HepG2 (cell line): ENCODE results near the gene FAM184B. TPM values are rescaled to one million over a fixed set of nuclear protein-coding genes. Genes with fewer than 3 reads are reported as not detected.
A peak's percentile ranks its signal among the peaks of the same experiment; 100 is the strongest.

Experiments used
- ATAC-seq: fragments of 200-7000 bp; cut with Tn5 transposase; 3 replicates; pipeline ENCODE4 v1.9.1; 2020; ENCODE audit warnings: mild to moderate bottlenecking, moderate library complexity
- BruUV-seq: library from RNA; stranded (reverse); fragments of 400-500 nt; replicated peaks from 2 replicates; lab custom pipeline; 2021; lab: Mats Ljungman, UMichigan
- CTCF ChIA-PET: fragments of 300-600 bp; formaldehyde crosslinking; extraction: SDS; loops from one replicate; lab custom pipeline; 2021; ENCODE audit warnings: low total read pairs, inconsistent platforms, low intra/inter-chr PET ratio; lab: Yijun Ruan, JAX
- POLR2A ChIA-PET: fragments of 350-600 bp; sonication (Branson Sonifier 250); formaldehyde crosslinking; loops from one replicate; lab custom pipeline; 2020; ENCODE audit warnings: antibody characterized with exemption, inconsistent platforms; lab: Yijun Ruan, JAX
- DNase-seq: peaks from one replicate; pipeline ENCODE4 v3.0.0-alpha.2; 2015; ENCODE audit warnings: low spot score
- FAIRE-seq: peaks from 3 replicates; lab custom pipeline; 2011; peaks lifted over from hg19 to GRCh38; lab: Jason Lieb, UNC
- H2AFZ ChIP-seq: one replicate; pipeline ENCODE4 v1.6.1; 2011; ENCODE audit warnings: low read length, inconsistent platforms
- H3K27ac ChIP-seq: fragments of 300-600 bp; 3 replicates; pipeline ENCODE4 v1.8.0; 2011; ENCODE audit warnings: mixed run types, mild to moderate bottlenecking, mixed read lengths, low read length, inconsistent platforms; ENCODE audit not compliant: insufficient read depth; ENCODE audit errors: extremely low read length
- H3K27me3 ChIP-seq, 2 experiments: fragments of 200-600 bp in 1 of 2; 2 replicates in 1 of 2; 3 replicates in 1 of 2; pipeline versions ENCODE4 v1.6.0 to v1.8.0; 2011; ENCODE audit warnings: low read length in 2 of 2, mild to moderate bottlenecking in 2 of 2, moderate library complexity in 2 of 2, inconsistent platforms in 1 of 2; ENCODE audit not compliant: insufficient read depth in 2 of 2, control insufficient read depth in 1 of 2
- H3K36me3 ChIP-seq, 2 experiments: fragments of 200-600 bp in 1 of 2; replicated peaks in 1 of 2; 2 replicates in 1 of 2; 3 replicates in 1 of 2; pipeline versions ENCODE4 v1.5.1 to v1.8.0; 2011; ENCODE audit warnings: low read length in 2 of 2, inconsistent platforms in 1 of 2; ENCODE audit not compliant: insufficient read depth in 2 of 2, control insufficient read depth in 1 of 2
- H3K4me1 ChIP-seq: 2 replicates; pipeline ENCODE4 v1.5.1; 2012; ENCODE audit warnings: low read length, inconsistent platforms; ENCODE audit not compliant: insufficient read depth
- H3K4me2 ChIP-seq: 2 replicates; pipeline ENCODE4 v1.6.0; 2011; ENCODE audit warnings: low read depth, low read length, inconsistent platforms
- H3K4me3 ChIP-seq, 3 experiments: fragments of 200-600 bp in 1 of 3; sonication (generic), shearing (Covaris generic) in 1 of 3; replicated peaks in 1 of 3; 2 replicates each; pipeline ENCODE4 v1.5.1; 2011 to 2016; ENCODE audit warnings: low read length in 3 of 3, inconsistent platforms in 2 of 3, low read depth in 2 of 3, mild to moderate bottlenecking in 2 of 3, control low read depth in 1 of 3, mixed read lengths in 1 of 3; ENCODE audit not compliant: insufficient read depth in 1 of 3
- H3K79me2 ChIP-seq: one replicate; pipeline ENCODE4 v1.6.1; 2011; ENCODE audit warnings: low read length, inconsistent platforms; ENCODE audit not compliant: insufficient read depth
- H3K9ac ChIP-seq: 2 replicates; pipeline ENCODE4 v1.6.0; 2011; ENCODE audit warnings: mild to moderate bottlenecking, low read depth, low read length, inconsistent platforms; ENCODE audit not compliant: insufficient read depth
- H3K9me3 ChIP-seq: 2 replicates; pipeline ENCODE4 v1.5.1; 2012; ENCODE audit warnings: mild to moderate bottlenecking, low read length
- H4K20me1 ChIP-seq: 2 replicates; pipeline ENCODE4 v1.6.0; 2011; ENCODE audit warnings: inconsistent platforms, mild to moderate bottlenecking, low read length, moderate library complexity; ENCODE audit not compliant: insufficient read depth
- ASH2L ChIP-seq: fragments of 300-600, 200-600 bp; sonication (generic); IDR thresholded peaks from 2 replicates; pipeline ENCODE4 v1.7.0; 2017; ENCODE audit warnings: low read depth, mild to moderate bottlenecking, moderate library complexity, mixed read lengths, low read length; ENCODE audit not compliant: insufficient read length
- CBFB ChIP-seq: sonication (generic); formaldehyde crosslinking; IDR thresholded peaks from 2 replicates; pipeline ENCODE4 v1.4.0; 2020; ENCODE audit warnings: missing genetic modification reagents
- DZIP1 ChIP-seq: sonication (generic); formaldehyde crosslinking; IDR thresholded peaks from 2 replicates; pipeline ENCODE4 v1.5.0; 2020; ENCODE audit warnings: mild to moderate bottlenecking, missing genetic modification reagents
- ETV6 ChIP-seq: sonication (generic); formaldehyde crosslinking; conservative IDR thresholded peaks from 2 replicates; pipeline ENCODE4 v1.4.0; 2020; ENCODE audit warnings: missing genetic modification reagents
- HDAC1 ChIP-seq: sonication (generic); formaldehyde crosslinking; IDR thresholded peaks from 2 replicates; pipeline ENCODE4 v1.5.1; 2020; ENCODE audit warnings: mild to moderate bottlenecking, missing genetic modification reagents
- MBD4 ChIP-seq: IDR thresholded peaks from 2 replicates; pipeline ENCODE4 v1.6.1; 2012; ENCODE audit warnings: low read length, inconsistent platforms, borderline replicate concordance
- NPAS2 ChIP-seq: sonication (generic); formaldehyde crosslinking; IDR thresholded peaks from 2 replicates; pipeline ENCODE4 v1.8.0; 2022; ENCODE audit warnings: mild to moderate bottlenecking, missing genetic modification reagents, borderline replicate concordance
- ONECUT2 ChIP-seq: sonication (generic); formaldehyde crosslinking; IDR thresholded peaks from 2 replicates; pipeline ENCODE4 v1.4.0; 2020; ENCODE audit warnings: missing genetic modification reagents
- RBFOX2 ChIP-seq: fragments of 200-400 bp; formaldehyde crosslinking; IDR thresholded peaks from 2 replicates; pipeline ENCODE4 v1.6.1; 2017; ENCODE audit warnings: low read depth, mild to moderate bottlenecking, low read length
- SOX13 ChIP-seq, 3 experiments: fragments of 450-650 bp in 1 of 3; sonication (generic) in 1 of 3; formaldehyde crosslinking in 1 of 3; IDR thresholded peaks in 2 of 3; conservative IDR thresholded peaks in 1 of 3; 2 replicates each; pipeline versions ENCODE4 v1.5.0 to v1.6.1; 2016 to 2020; ENCODE audit warnings: antibody characterized with exemption in 1 of 3, mild to moderate bottlenecking in 1 of 3, missing compliant biosample characterization in 1 of 3, missing genetic modification reagents in 1 of 3, moderate library complexity in 1 of 3
- TAF15 ChIP-seq: fragments of 200-400 bp; formaldehyde crosslinking; IDR thresholded peaks from one replicate; pipeline ENCODE4 v1.6.1; 2018; ENCODE audit warnings: mild to moderate bottlenecking, low read depth, low read length; ENCODE audit not compliant: poor library complexity, severe bottlenecking
- TCF7 ChIP-seq: sonication (generic); IDR thresholded peaks from 2 replicates; pipeline ENCODE4 v1.6.1; 2016; ENCODE audit warnings: antibody characterized with exemption, low read depth
- ZBTB33 ChIP-seq: sonication (generic); formaldehyde crosslinking; IDR thresholded peaks from 2 replicates; pipeline ENCODE4 v1.4.0; 2020; ENCODE audit warnings: missing genetic modification reagents
- ZBTB38 ChIP-seq: sonication (generic); formaldehyde crosslinking; IDR thresholded peaks from 2 replicates; pipeline ENCODE4 v1.5.1; 2020; ENCODE audit warnings: mild to moderate bottlenecking, missing genetic modification reagents
- ZNF292 ChIP-seq: sonication (generic); formaldehyde crosslinking; IDR thresholded peaks from 2 replicates; pipeline ENCODE4 v1.8.1; 2022; ENCODE audit warnings: mild to moderate bottlenecking, low read depth, missing genetic modification reagents, borderline replicate concordance
- ZNF850 ChIP-seq: sonication (generic); formaldehyde crosslinking; conservative IDR thresholded peaks from 2 replicates; pipeline ENCODE4 v1.9.0; 2021; ENCODE audit warnings: mild to moderate bottlenecking, missing genetic modification reagents
- WGBS: methylation state at CpG from one replicate; pipeline ENCODE4 v1.1.6; 2017; ENCODE audit warnings: low lambda C conversion rate; 5-methylcytosine and 5-hydroxymethylcytosine counted together
- in situ Hi-C: cut with HindIII; loops from 2 replicates; pipeline ENCODE4 v1.10.0; 2017; ENCODE audit warnings: low pct_unique_long_range_greater_than_20kb; ENCODE audit not compliant: extremely low pct_ligation_motif_present
- intact Hi-C: fragments of 100-400 bp; cut with micrococcal nuclease; formaldehyde crosslinking; loops from one replicate; pipeline ENCODE4 v1.10.0; 2022; ENCODE audit not compliant: unreplicated experiment
- polyA plus RNA-seq, 8 experiments: library from polyadenylated mRNA; depleted of rRNA in 3 of 8; stranded (reverse) in 7 of 8; unstranded in 1 of 8; fragments of >200 nt; fragmentation: Illumina TruSeq in 4 of 8; extraction: Trizol in 4 of 8; gene quantifications; 2 replicates each; pipeline versions ENCODE4 v1.2.1 to v1.2.3, GENCODE V29; 2011 to 2016; ENCODE audit warnings: low read depth in 4 of 8, missing spikeins in 1 of 8, mixed read lengths in 1 of 8; ENCODE audit not compliant: insufficient read depth in 1 of 8
- total RNA-seq, 5 experiments: library from RNA; depleted of rRNA; stranded (reverse); fragments of >200 nt; fragmentation: Illumina TruSeq; extraction: Trizol; gene quantifications; 2 replicates each; pipeline ENCODE4 v1.2.3, GENCODE V29; 2016; ENCODE audit warnings: low read depth in 1 of 5

The FAM184B gene
- total and polyA plus RNA-seq, 2 of the 13 experiments (the other 11 are each of a cell fraction or from before 2014, with no cell fraction given), result not detected

- ChIA-PET CTCF (no interaction called here), POLR2A (interaction anchor here (1.2 kb wide), 1 partner anchor 28 kb away, joined by 3 read pairs; no protein-coding TSS in a partner anchor)
- intact Hi-C loops, result loop anchor here (2.0 kb wide), 1 partner anchor 38 kb away; no protein-coding TSS in a partner anchor
- WGBS, result 57% methylated on average over 9 of the region's 9 CpGs
- ATAC-seq (peak; percentile 91), FAIRE-seq (no peak), DNase-seq (peak; percentile 34)
- in situ Hi-C loops, result no loop called here
- Histone ChIP-seq H3K27me3 (no peaks in the 10 kb centered on the region), H3K4me1 (peaks cover 55% of the 10 kb centered on the region), H3K9me3 (no peaks in the 10 kb centered on the region), H3K27ac (peak overlapping the region; percentile 68), H3K9ac (peak overlapping the region; percentile 55; the same call in 1 of the 2 replicates), H3K79me2 (peaks cover 10% of the 10 kb centered on the region), H3K4me3 (no peak overlapping the region), H2AFZ (no peak overlapping the region), H3K36me3 (peaks cover 18 to 76% of the 10 kb centered on the region in 2 experiments), H3K4me2 (peak overlapping the region; percentile 63), H4K20me1 (no peaks in the 10 kb centered on the region)
- BruUV-seq, result no TSS peak
- 0 out of 2 replicates have a peak, but pooled peaks have one; percentile 11 for TF ChIP-seq TCF7
- no peak for TF ChIP-seq SOX13 (IDR thresholded peaks at IDR 0.05)
- TF ChIP-seq SOX13 (CRISPR knock-in tag; conservative IDR thresholded peaks at IDR 0.05 in 1 of 2, IDR thresholded peaks at IDR 0.05 in 1 of 2), result 0 out of 4 replicates have a peak, but pooled peaks of 1 of the 2 experiments have one; percentile 9
- no peak for TF ChIP-seq ZNF850
- no peak for TF ChIP-seq MBD4
- TF ChIP-seq RBFOX2, result 0 out of 2 replicates have a peak, but pooled peaks have one; percentile 24
- TF ChIP-seq ASH2L, result peak; percentile 47
- no peak for TF ChIP-seq CBFB (CRISPR knock-in tag)
- TF ChIP-seq ZBTB33, result peak; percentile 52; the same call in 1 of the 2 replicates
- 0 out of 2 replicates have a peak, but pooled peaks have one; percentile 35 for TF ChIP-seq HDAC1
- TF ChIP-seq ETV6, result no peak
- peak; percentile 56; the same call in 1 of the 2 replicates for TF ChIP-seq ZBTB38 (CRISPR knock-in tag)
- TF ChIP-seq TAF15, result no peak
- TF ChIP-seq ZNF292, result no peak
- no peak for TF ChIP-seq NPAS2 (CRISPR knock-in tag)
- TF ChIP-seq DZIP1, result no peak
- TF ChIP-seq ONECUT2 (CRISPR knock-in tag), result peak; percentile 44; the same call in 1 of the 2 replicates
Observed at GRCh38 chr4:17587094-17587822, 194.2 kb downstream of the FAM184B start.
